HL-60 (cell line): Measurements from ENCODE around the gene PATE4.

ENCODE experiments used
- CTCF ChIP-seq: IDR thresholded peaks from one replicate; pipeline ENCODE4 v1.5.1; 2011; ENCODE audit warnings: low read length, control low read depth, inconsistent platforms; ENCODE audit not compliant: insufficient read depth
- POLR2AphosphoS5 ChIP-seq: IDR thresholded peaks from 2 replicates; pipeline ENCODE4 v1.6.1; 2012; ENCODE audit warnings: low read depth

GRCh38 chr11:125833016-125833415 lies at the start of gene PATE4:
- TF ChIP-seq CTCF (no peak), POLR2AphosphoS5 (no peak)
